Kidney epithelial cell (primary cell): ENCODE measurements around the gene ABCG1. TPM values are rescaled to one million over a fixed set of nuclear protein-coding genes. Genes with fewer than 3 reads are reported as not detected.

Experiments used
- DNase-seq: peaks from one replicate; pipeline ENCODE4 v3.0.0-alpha.2; 2010; ENCODE audit warnings: low read depth
- H3K27me3 ChIP-seq: 2 replicates; pipeline ENCODE4 v1.6.0; 2011; ENCODE audit warnings: low read length; ENCODE audit not compliant: control insufficient read depth, insufficient read depth
- H3K36me3 ChIP-seq: 2 replicates; pipeline ENCODE4 v1.5.1; 2011; ENCODE audit warnings: low read length; ENCODE audit not compliant: control insufficient read depth, insufficient read depth
- H3K4me3 ChIP-seq: 2 replicates; pipeline ENCODE4 v1.5.1; 2011; ENCODE audit warnings: low read depth, mild to moderate bottlenecking, control low read depth, low read length
- CTCF ChIP-seq: IDR thresholded peaks from 2 replicates; pipeline ENCODE4 v1.5.1; 2011; ENCODE audit warnings: mild to moderate bottlenecking, moderate library complexity, low read length, control low read depth, inconsistent platforms; ENCODE audit not compliant: insufficient read depth, poor library complexity, severe bottlenecking
- total RNA-seq: library from RNA; depleted of rRNA; stranded (reverse); fragments of >200 nt; gene quantifications from 2 replicates; pipeline ENCODE4 v1.2.3, GENCODE V29; 2015

ABCG1 gene
- total RNA-seq, 1 donor from 2014 or later: 3.6 TPM

- no peak for DNase-seq
- H3K4me3 ChIP-seq: no peak overlapping the region
- TF ChIP-seq CTCF: no peak
Measured at GRCh38 chr21:42293649-42294272, 74.8 kb downstream of the ABCG1 start.

GRCh38 chr21:42294273-42294880 is 75.4 kb downstream of the ABCG1 start:
- Histone ChIP-seq H3K4me3 (no peak overlapping the region), H3K36me3 (no peaks in the 10 kb centered on the region), H3K27me3 (peaks cover 8% of the 10 kb centered on the region)
- DNase-seq: no peak
- TF ChIP-seq CTCF: no peak

More at GRCh38 chr21:42293649-42294272, 74.8 kb downstream of the ABCG1 start:
- Histone ChIP-seq H3K36me3 (no peaks in the 10 kb centered on the region), H3K27me3 (peaks cover 8% of the 10 kb centered on the region)

- no peak for TF ChIP-seq CTCF
- no peak for DNase-seq
- Histone ChIP-seq H3K27me3 (peaks cover 8% of the 10 kb centered on the region), H3K4me3 (no peak overlapping the region), H3K36me3 (no peaks in the 10 kb centered on the region)
Measured at GRCh38 chr21:42295845-42296244, 76.9 kb downstream of the ABCG1 start.

GRCh38 chr21:42296501-42296900 is 77.6 kb downstream of the ABCG1 start:
- no peaks in the 10 kb centered on the region for H3K36me3 ChIP-seq
- H3K4me3 ChIP-seq: no peak overlapping the region
- TF ChIP-seq CTCF: no peak
- DNase-seq: no peak
- peaks cover 8% of the 10 kb centered on the region for H3K27me3 ChIP-seq

GRCh38 chr21:42297377-42297776 is 78.4 kb downstream of the ABCG1 start:
- Histone ChIP-seq H3K36me3 (no peaks in the 10 kb centered on the region), H3K27me3 (peaks cover 13% of the 10 kb centered on the region), H3K4me3 (no peak overlapping the region)
- no peak for TF ChIP-seq CTCF
- DNase-seq: no peak

GRCh38 chr21:42298237-42298636 is 79.3 kb downstream of the ABCG1 start:
- no peaks in the 10 kb centered on the region for H3K36me3 ChIP-seq
- H3K27me3 ChIP-seq: peaks cover 14% of the 10 kb centered on the region
- TF ChIP-seq CTCF: no peak
- no peak overlapping the region for H3K4me3 ChIP-seq
- no peak for DNase-seq
